Vagina (tissue), 2 donors: ENCODE data around the gene EXOC2. TPM values are rescaled to one million over a fixed set of nuclear protein-coding genes. Genes with fewer than 3 reads are reported as not detected.

Experiments used
- DNase-seq, 2 donors: peaks; one replicate each; pipeline ENCODE4 v3.0.0-alpha.2; 2017; ENCODE audit errors: extremely low spot score in 2 of 2
- H3K27ac ChIP-seq: fragments of 200-600 bp; sonication (generic); one replicate; pipeline ENCODE4 v1.5.1; 2019
- H3K27me3 ChIP-seq: fragments of 200-600 bp; sonication (generic); one replicate; pipeline ENCODE4 v1.5.1; 2019
- H3K36me3 ChIP-seq, 2 donors: fragments of 200-600 bp; sonication (generic); one replicate each; pipeline ENCODE4 v1.5.1; 2017 to 2019
- H3K4me1 ChIP-seq: fragments of 200-600 bp; sonication (generic); one replicate; pipeline ENCODE4 v1.5.1; 2019
- H3K4me3 ChIP-seq, 2 donors: fragments of 200-600 bp; sonication (generic); 1 replicate in 1 of 2; 2 replicates in 1 of 2; pipeline ENCODE4 v1.5.1; 2016 to 2019
- H3K9me3 ChIP-seq: fragments of 200-600 bp; sonication (generic); one replicate; pipeline ENCODE4 v1.5.1; 2019
- POLR2A ChIP-seq, 2 donors: fragments of 450-650 bp; IDR thresholded peaks; one replicate each; pipeline ENCODE4 v1.6.1; 2017; ENCODE audit warnings: antibody characterized with exemption in 2 of 2, mild to moderate bottlenecking in 2 of 2, moderate library complexity in 2 of 2
- POLR2AphosphoS5 ChIP-seq, 2 donors: sonication (generic); formaldehyde crosslinking; IDR thresholded peaks; one replicate each; pipeline ENCODE4 v1.9.0; 2017; ENCODE audit warnings: antibody characterized with exemption in 2 of 2, mild to moderate bottlenecking in 2 of 2, low read depth in 1 of 2; ENCODE audit not compliant: insufficient read depth in 1 of 2
- intact Hi-C: fragments of 100-400 bp; cut with DNase I; formaldehyde crosslinking; loops from one replicate; pipeline ENCODE4 v1.15.1; 2023
- total RNA-seq: library from RNA; depleted of rRNA; stranded (reverse); fragments of >200 nt; gene quantifications from one replicate; pipeline ENCODE4 v1.2.3, GENCODE V29; 2016
- TF ChIP-seq, protein P1 (sequence below), 3 experiments: fragments of 450-650 bp in 2 of 3; fragments of 200-600 bp in 1 of 3; sonication (generic) in 1 of 3; IDR thresholded peaks; one replicate each; pipeline ENCODE4 v1.5.1; 2017 to 2019; ENCODE audit warnings: antibody characterized with exemption in 3 of 3, mild to moderate bottlenecking in 2 of 3, moderate library complexity in 2 of 3

The EXOC2 gene
- total RNA-seq, 1 donor from 2014 or later, result 23.6 TPM

- Histone ChIP-seq H3K27me3 (no peaks in the 10 kb centered on the region), H3K9me3 (no peaks in the 10 kb centered on the region), H3K36me3 (no peaks in the 10 kb centered on the region), H3K27ac (no peak overlapping the region), H3K4me3 (no peak overlapping the region), H3K4me1 (peaks cover 13% of the 10 kb centered on the region)
- TF ChIP-seq, protein P1, sequence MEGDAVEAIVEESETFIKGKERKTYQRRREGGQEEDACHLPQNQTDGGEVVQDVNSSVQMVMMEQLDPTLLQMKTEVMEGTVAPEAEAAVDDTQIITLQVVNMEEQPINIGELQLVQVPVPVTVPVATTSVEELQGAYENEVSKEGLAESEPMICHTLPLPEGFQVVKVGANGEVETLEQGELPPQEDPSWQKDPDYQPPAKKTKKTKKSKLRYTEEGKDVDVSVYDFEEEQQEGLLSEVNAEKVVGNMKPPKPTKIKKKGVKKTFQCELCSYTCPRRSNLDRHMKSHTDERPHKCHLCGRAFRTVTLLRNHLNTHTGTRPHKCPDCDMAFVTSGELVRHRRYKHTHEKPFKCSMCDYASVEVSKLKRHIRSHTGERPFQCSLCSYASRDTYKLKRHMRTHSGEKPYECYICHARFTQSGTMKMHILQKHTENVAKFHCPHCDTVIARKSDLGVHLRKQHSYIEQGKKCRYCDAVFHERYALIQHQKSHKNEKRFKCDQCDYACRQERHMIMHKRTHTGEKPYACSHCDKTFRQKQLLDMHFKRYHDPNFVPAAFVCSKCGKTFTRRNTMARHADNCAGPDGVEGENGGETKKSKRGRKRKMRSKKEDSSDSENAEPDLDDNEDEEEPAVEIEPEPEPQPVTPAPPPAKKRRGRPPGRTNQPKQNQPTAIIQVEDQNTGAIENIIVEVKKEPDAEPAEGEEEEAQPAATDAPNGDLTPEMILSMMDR (IDR thresholded peaks at IDR 0.05), result no peak
- no peak for TF ChIP-seq POLR2A (IDR thresholded peaks at IDR 0.05)
- no peak for TF ChIP-seq POLR2AphosphoS5 (IDR thresholded peaks at IDR 0.05; ENCODE audit: insufficient read depth in 1 of 2, low read depth in 1 of 2)
- intact Hi-C loops, result no loop called here
- DNase-seq, result no peak
Observed at GRCh38 chr6:449057-449430, 243.9 kb downstream of the EXOC2 start.

DNA sequence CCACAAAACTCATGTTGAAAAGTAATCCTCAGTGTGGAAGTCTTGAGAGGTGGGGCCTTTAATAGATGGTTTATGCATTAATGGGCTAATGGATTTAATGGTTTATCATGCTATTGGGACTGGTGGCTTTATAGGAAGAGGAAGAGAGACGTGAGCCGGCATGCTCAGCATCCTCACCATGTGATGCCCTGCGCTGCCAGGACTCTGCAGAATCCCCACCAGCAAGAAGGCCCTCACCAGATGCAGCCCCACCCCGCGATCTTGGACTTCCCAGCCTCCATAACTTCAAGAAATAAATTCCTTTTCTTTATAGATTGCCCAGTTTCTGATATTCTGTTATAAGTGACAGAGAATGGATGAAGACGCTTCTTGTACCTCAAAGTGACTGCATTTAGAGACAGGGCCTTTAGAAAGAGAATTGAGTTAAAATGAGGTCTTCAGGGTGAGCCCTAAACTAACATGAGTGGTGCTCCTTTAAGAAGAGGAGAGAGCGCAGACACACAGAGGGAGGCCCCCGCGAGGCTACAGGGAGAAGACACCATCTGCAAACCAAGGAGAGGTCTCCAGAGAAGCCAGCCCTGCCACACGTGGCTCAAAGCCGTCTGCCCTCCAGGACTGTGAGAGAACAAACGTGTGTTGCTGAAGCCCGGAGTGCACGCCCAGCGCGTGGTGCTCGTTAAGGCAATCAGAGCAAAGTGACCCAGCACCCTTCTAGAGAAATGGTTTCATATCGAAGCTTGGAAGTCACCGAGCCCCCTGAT, 244.5 kb downstream of the EXOC2 start:
- H3K27ac ChIP-seq, result no peak overlapping the region
- TF ChIP-seq POLR2A (IDR thresholded peaks at IDR 0.05) (no peak), POLR2AphosphoS5 (IDR thresholded peaks at IDR 0.05; ENCODE audit: insufficient read depth in 1 of 2, low read depth in 1 of 2) (no peak)
- TF ChIP-seq, protein P1 (IDR thresholded peaks at IDR 0.05), result no peak
- peaks cover 12% of the 10 kb centered on the region for H3K4me1 ChIP-seq
- H3K27me3 ChIP-seq, result no peaks in the 10 kb centered on the region
- H3K36me3 ChIP-seq, result no peaks in the 10 kb centered on the region
- intact Hi-C loops, result no loop called here
- H3K9me3 ChIP-seq, result no peaks in the 10 kb centered on the region
- H3K4me3 ChIP-seq, result no peak overlapping the region
- no peak for DNase-seq

DNA sequence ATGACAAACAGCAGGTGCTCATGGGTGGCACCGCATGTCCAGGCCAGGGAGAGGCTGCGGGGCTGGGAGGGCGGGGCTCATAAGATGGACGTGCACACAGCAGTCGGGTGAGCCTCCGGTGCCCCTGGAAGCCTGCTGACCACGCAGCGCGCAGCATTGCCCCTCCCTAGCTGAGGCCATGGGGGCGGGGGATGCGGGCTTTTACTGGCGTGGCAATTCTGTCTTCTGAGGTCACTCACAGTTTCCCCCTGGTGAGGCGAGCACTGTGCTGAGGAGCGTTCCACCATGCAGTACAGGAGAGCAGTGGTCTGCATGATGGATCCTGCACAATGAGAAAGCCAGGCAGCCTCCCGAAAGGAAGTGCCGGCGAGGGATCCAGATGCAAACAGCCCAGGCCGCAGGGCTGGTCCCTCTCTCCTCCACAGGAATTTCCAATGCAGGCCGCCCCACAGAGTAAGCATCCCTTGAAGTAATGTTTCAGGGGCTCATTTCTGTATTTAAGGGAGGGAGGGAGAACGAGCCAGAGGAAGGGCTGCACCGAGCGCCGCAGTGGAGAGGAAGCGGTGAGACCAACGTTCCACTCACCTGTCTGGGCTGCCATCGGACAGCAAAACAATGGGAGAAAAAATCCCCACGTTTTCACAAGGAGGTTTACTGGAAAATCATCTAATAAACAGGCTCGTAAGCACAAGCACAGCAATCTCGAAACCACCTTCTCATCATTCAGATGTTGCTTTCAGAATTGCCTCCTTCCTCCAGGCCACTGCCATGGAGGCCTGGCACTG, 245.4 kb downstream of the EXOC2 start:
- H3K4me3 ChIP-seq, result no peak overlapping the region
- TF ChIP-seq, protein P1 (IDR thresholded peaks at IDR 0.05), result no peak
- TF ChIP-seq POLR2AphosphoS5 (IDR thresholded peaks at IDR 0.05; ENCODE audit: insufficient read depth in 1 of 2, low read depth in 1 of 2) (no peak), POLR2A (IDR thresholded peaks at IDR 0.05) (no peak)
- no peaks in the 10 kb centered on the region for H3K9me3 ChIP-seq
- DNase-seq, result no peak
- H3K27me3 ChIP-seq, result no peaks in the 10 kb centered on the region
- H3K27ac ChIP-seq, result no peak overlapping the region
- no peaks in the 10 kb centered on the region for H3K36me3 ChIP-seq
- H3K4me1 ChIP-seq, result peaks cover 4% of the 10 kb centered on the region
- intact Hi-C loops, result no loop called here

- Histone ChIP-seq H3K9me3 (no peaks in the 10 kb centered on the region), H3K4me1 (no peaks in the 10 kb centered on the region), H3K27ac (no peak overlapping the region), H3K27me3 (no peaks in the 10 kb centered on the region), H3K4me3 (no peak overlapping the region), H3K36me3 (no peaks in the 10 kb centered on the region)
- DNase-seq, result no peak
- intact Hi-C loops, result no loop called here
- TF ChIP-seq, protein P1 (IDR thresholded peaks at IDR 0.05), result no peak
- TF ChIP-seq POLR2A (IDR thresholded peaks at IDR 0.05) (no peak), POLR2AphosphoS5 (IDR thresholded peaks at IDR 0.05; ENCODE audit: insufficient read depth in 1 of 2, low read depth in 1 of 2) (no peak)
Observed at GRCh38 chr6:446418-447366, 246.2 kb downstream of the EXOC2 start.
